SK-N-SH treated with all-trans-retinoic acid at 6 μM for 48 hours (cell line): ENCODE data around the gene LRP5.

ENCODE experiments used
- ATAC-seq: fragments of 200-7000 bp; cut with Tn5 transposase; 3 replicates; pipeline ENCODE4 v1.9.1; 2020; ENCODE audit warnings: mild to moderate bottlenecking, moderate library complexity
- ARNTL ChIP-seq: fragments of 450-650 bp; formaldehyde crosslinking; IDR thresholded peaks from 2 replicates; pipeline ENCODE4 v1.5.0; 2020; ENCODE audit warnings: low read depth, mild to moderate bottlenecking, moderate library complexity, borderline replicate concordance
- BACH2 ChIP-seq: fragments of 250-450 bp; sonication (Bioruptor Pico); IDR thresholded peaks from 2 replicates; pipeline ENCODE4 v1.9.0; 2021; ENCODE audit warnings: mild to moderate bottlenecking, borderline replicate concordance
- CSDC2 ChIP-seq: fragments of 250-450 bp; sonication (Bioruptor Pico); IDR thresholded peaks from 2 replicates; pipeline ENCODE4 v1.5.0; 2020; ENCODE audit warnings: mild to moderate bottlenecking, moderate library complexity
- ESRRG ChIP-seq: fragments of 250-450 bp; sonication (Bioruptor Pico); IDR thresholded peaks from 2 replicates; pipeline ENCODE4 v1.6.1; 2021; ENCODE audit warnings: mild to moderate bottlenecking
- GLIS3 ChIP-seq: fragments of 250-450 bp; sonication (Bioruptor Pico); IDR thresholded peaks from 2 replicates; pipeline ENCODE4 v1.5.0; 2020; ENCODE audit warnings: mild to moderate bottlenecking, moderate library complexity
- ISL1 ChIP-seq: fragments of 250-450 bp; sonication (Bioruptor Pico); IDR thresholded peaks from 2 replicates; pipeline ENCODE4 v2.1.2; 2022; ENCODE audit warnings: mild to moderate bottlenecking, moderate library complexity
- OSR1 ChIP-seq: fragments of 250-450 bp; sonication (Bioruptor Pico); IDR thresholded peaks from 2 replicates; pipeline ENCODE4 v1.8.0; 2022; ENCODE audit warnings: moderate library complexity, mild to moderate bottlenecking, inconsistent platforms
- PPARA ChIP-seq: fragments of 250-450 bp; sonication (Bioruptor Pico); IDR thresholded peaks from 2 replicates; pipeline ENCODE4 v1.5.0; 2020; ENCODE audit warnings: mild to moderate bottlenecking, borderline replicate concordance
- SNAI2 ChIP-seq: fragments of 250-450 bp; sonication (Bioruptor Pico); IDR thresholded peaks from 2 replicates; pipeline ENCODE4 v1.5.0; 2020; ENCODE audit warnings: mild to moderate bottlenecking, moderate library complexity
- TCF4 ChIP-seq: fragments of 250-450 bp; sonication (Bioruptor Pico); IDR thresholded peaks from 2 replicates; pipeline ENCODE4 v1.8.0; 2021; ENCODE audit warnings: mild to moderate bottlenecking, moderate library complexity, borderline replicate concordance
- TOX ChIP-seq: fragments of 250-450 bp; sonication (Bioruptor Pico); IDR thresholded peaks from 2 replicates; pipeline ENCODE4 v1.8.0; 2021; ENCODE audit warnings: mild to moderate bottlenecking, moderate library complexity, borderline replicate concordance
- TSHZ2 ChIP-seq: fragments of 250-450 bp; sonication (Bioruptor Pico); IDR thresholded peaks from 2 replicates; pipeline ENCODE4 v1.5.0; 2020; ENCODE audit warnings: mild to moderate bottlenecking, moderate library complexity
- ZC3H10 ChIP-seq: fragments of 250-450 bp; sonication (Bioruptor Pico); IDR thresholded peaks from 2 replicates; pipeline ENCODE4 v1.5.1; 2021; ENCODE audit warnings: mild to moderate bottlenecking, moderate library complexity
- ZFP3 ChIP-seq: fragments of 250-450 bp; sonication (Bioruptor Pico); IDR thresholded peaks from 2 replicates; pipeline ENCODE4 v1.5.0; 2020; ENCODE audit warnings: mild to moderate bottlenecking, moderate library complexity
- ZFP30 ChIP-seq: fragments of 450-650 bp; formaldehyde crosslinking; IDR thresholded peaks from 2 replicates; pipeline ENCODE4 v1.5.0; 2022; ENCODE audit warnings: mild to moderate bottlenecking, moderate library complexity
- ZNF565 ChIP-seq: fragments of 450-650 bp; formaldehyde crosslinking; conservative IDR thresholded peaks from 2 replicates; pipeline ENCODE4 v1.5.0; 2020; ENCODE audit warnings: low read depth, mild to moderate bottlenecking, moderate library complexity
- ZNF70 ChIP-seq: fragments of 450-650 bp; formaldehyde crosslinking; IDR thresholded peaks from 2 replicates; pipeline ENCODE4 v1.5.0; 2020; ENCODE audit warnings: mild to moderate bottlenecking, moderate library complexity
- ZNF8 ChIP-seq: fragments of 450-650 bp; formaldehyde crosslinking; IDR thresholded peaks from 2 replicates; pipeline ENCODE4 v1.5.0; 2020; ENCODE audit warnings: mild to moderate bottlenecking, moderate library complexity
- TF ChIP-seq, protein P1 (sequence below): fragments of 250-450 bp; sonication (Bioruptor Pico); IDR thresholded peaks from 2 replicates; pipeline ENCODE4 v1.5.1; 2020; ENCODE audit warnings: low read depth, mild to moderate bottlenecking, moderate library complexity
- TF ChIP-seq, protein P2 (sequence below): fragments of 250-450 bp; sonication (Bioruptor Pico); IDR thresholded peaks from 2 replicates; pipeline ENCODE4 v1.8.0; 2021; ENCODE audit warnings: low read depth, mild to moderate bottlenecking, moderate library complexity, borderline replicate concordance
- TF ChIP-seq, protein P3 (sequence below): fragments of 250-450 bp; sonication (Bioruptor Pico); IDR thresholded peaks from 2 replicates; pipeline ENCODE4 v1.8.0; 2020; ENCODE audit warnings: mild to moderate bottlenecking, moderate library complexity, borderline replicate concordance

Gene LRP5

DNA sequence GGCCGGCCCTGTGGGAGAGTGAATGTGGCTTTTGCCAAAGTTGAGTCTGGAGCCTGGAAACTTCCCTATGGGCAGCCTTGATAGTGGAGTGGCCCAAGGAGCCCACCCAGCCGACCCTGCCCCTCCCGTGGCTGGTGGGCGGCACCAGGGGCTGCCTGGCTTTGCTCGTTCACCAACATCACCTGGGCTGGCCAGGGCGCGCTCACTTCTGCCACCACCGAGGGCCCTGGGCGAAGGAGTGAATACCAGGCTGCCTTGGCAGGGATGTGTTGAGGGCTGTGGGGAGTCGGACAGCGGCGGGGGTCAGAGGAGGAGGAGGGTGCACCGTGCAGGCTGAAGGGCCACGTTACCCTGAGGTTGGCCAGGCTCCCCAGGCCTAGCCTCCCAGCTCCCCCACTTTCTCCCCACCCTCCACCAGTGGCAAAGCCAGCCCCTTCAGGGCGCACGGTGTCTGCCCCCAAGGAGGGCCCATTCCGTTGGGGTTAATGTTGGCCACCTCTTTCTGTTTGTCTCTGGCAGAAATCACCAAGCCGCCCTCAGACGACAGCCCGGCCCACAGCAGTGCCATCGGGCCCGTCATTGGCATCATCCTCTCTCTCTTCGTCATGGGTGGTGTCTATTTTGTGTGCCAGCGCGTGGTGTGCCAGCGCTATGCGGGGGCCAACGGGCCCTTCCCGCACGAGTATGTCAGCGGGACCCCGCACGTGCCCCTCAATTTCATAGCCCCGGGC is 125.7 kb downstream of the LRP5 start:
- ATAC-seq = no peak
- TF ChIP-seq OSR1 (no peak), TSHZ2 (CRISPR knock-in tag) (no peak), ZNF70 (no peak), TOX (CRISPR knock-in tag) (no peak), ESRRG (CRISPR knock-in tag) (no peak), TCF4 (CRISPR knock-in tag) (no peak), PPARA (CRISPR knock-in tag) (no peak), SNAI2 (CRISPR knock-in tag) (no peak), GLIS3 (CRISPR knock-in tag) (no peak), ISL1 (CRISPR knock-in tag) (no peak), BACH2 (CRISPR knock-in tag) (no peak), ZFP3 (CRISPR knock-in tag) (no peak), ARNTL (CRISPR knock-in tag) (no peak), ZC3H10 (CRISPR knock-in tag) (no peak)
- TF ChIP-seq, protein P1, sequence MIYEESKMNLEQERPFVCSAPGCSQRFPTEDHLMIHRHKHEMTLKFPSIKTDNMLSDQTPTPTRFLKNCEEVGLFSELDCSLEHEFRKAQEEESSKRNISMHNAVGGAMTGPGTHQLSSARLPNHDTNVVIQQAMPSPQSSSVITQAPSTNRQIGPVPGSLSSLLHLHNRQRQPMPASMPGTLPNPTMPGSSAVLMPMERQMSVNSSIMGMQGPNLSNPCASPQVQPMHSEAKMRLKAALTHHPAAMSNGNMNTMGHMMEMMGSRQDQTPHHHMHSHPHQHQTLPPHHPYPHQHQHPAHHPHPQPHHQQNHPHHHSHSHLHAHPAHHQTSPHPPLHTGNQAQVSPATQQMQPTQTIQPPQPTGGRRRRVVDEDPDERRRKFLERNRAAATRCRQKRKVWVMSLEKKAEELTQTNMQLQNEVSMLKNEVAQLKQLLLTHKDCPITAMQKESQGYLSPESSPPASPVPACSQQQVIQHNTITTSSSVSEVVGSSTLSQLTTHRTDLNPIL (CRISPR knock-in tag) = no peak

DNA sequence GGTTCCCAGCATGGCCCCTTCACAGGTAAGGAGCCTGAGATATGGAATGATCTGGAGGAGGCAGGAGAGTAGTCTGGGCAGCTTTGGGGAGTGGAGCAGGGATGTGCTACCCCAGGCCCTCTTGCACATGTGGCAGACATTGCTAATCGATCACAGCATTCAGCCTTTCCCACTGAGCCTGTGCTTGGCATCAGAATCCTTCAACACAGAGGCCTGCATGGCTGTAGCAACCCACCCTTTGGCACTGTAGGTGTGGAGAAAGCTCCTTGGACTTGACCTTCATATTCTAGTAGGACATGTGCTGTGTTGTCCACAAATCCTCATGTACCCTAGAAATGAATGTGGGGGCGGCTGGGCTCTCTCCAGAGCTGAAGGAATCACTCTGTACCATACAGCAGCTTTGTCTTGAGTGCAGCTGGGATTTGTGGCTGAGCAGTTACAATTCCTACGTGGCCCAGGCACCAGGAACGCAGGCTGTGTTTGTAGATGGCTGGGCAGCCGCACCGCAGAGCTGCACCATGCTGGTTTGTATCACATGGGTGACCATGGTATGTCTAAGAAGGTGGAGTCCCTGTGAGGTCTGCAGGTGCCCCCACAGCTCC is 126.4 kb downstream of the LRP5 start:
- no peak for ATAC-seq
- TF ChIP-seq ZFP30 (CRISPR knock-in tag) (no peak), ARNTL (CRISPR knock-in tag) (no peak), ZFP3 (CRISPR knock-in tag) (no peak), TOX (CRISPR knock-in tag) (no peak), ZC3H10 (CRISPR knock-in tag) (no peak), CSDC2 (CRISPR knock-in tag) (no peak), TCF4 (CRISPR knock-in tag) (no peak), GLIS3 (CRISPR knock-in tag) (no peak)
- TF ChIP-seq, protein P2, sequence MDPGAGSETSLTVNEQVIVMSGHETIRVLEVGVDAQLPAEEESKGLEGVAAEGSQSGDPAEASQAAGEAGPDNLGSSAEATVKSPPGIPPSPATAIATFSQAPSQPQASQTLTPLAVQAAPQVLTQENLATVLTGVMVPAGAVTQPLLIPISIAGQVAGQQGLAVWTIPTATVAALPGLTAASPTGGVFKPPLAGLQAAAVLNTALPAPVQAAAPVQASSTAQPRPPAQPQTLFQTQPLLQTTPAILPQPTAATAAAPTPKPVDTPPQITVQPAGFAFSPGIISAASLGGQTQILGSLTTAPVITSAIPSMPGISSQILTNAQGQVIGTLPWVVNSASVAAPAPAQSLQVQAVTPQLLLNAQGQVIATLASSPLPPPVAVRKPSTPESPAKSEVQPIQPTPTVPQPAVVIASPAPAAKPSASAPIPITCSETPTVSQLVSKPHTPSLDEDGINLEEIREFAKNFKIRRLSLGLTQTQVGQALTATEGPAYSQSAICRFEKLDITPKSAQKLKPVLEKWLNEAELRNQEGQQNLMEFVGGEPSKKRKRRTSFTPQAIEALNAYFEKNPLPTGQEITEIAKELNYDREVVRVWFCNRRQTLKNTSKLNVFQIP (CRISPR knock-in tag) = no peak

- ATAC-seq = no peak
- no peak for TF ChIP-seq ZNF565
- no peak for TF ChIP-seq CSDC2 (CRISPR knock-in tag)
- TF ChIP-seq ESRRG (CRISPR knock-in tag) = no peak
- no peak for TF ChIP-seq ZC3H10 (CRISPR knock-in tag)
- TF ChIP-seq ZFP3 (CRISPR knock-in tag) = no peak
- TF ChIP-seq, protein P3, sequence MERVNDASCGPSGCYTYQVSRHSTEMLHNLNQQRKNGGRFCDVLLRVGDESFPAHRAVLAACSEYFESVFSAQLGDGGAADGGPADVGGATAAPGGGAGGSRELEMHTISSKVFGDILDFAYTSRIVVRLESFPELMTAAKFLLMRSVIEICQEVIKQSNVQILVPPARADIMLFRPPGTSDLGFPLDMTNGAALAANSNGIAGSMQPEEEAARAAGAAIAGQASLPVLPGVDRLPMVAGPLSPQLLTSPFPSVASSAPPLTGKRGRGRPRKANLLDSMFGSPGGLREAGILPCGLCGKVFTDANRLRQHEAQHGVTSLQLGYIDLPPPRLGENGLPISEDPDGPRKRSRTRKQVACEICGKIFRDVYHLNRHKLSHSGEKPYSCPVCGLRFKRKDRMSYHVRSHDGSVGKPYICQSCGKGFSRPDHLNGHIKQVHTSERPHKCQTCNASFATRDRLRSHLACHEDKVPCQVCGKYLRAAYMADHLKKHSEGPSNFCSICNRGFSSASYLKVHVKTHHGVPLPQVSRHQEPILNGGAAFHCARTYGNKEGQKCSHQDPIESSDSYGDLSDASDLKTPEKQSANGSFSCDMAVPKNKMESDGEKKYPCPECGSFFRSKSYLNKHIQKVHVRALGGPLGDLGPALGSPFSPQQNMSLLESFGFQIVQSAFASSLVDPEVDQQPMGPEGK = no peak
- TF ChIP-seq ZNF8 (CRISPR knock-in tag) = no peak
- no peak for TF ChIP-seq SNAI2 (CRISPR knock-in tag)
- TF ChIP-seq OSR1 = no peak
- no peak for TF ChIP-seq TSHZ2 (CRISPR knock-in tag)
- TF ChIP-seq ARNTL (CRISPR knock-in tag) = no peak
- TF ChIP-seq, protein P1 (CRISPR knock-in tag) = no peak
- TF ChIP-seq BACH2 (CRISPR knock-in tag) = no peak
- TF ChIP-seq ZNF70 = no peak
These were observed 127.1 kb downstream of the LRP5 start for GRCh38 chr11:68439355-68440065.
